Central memory CD4-positive, alpha-beta T cell (primary cell): ENCODE measurements around the gene ACY1.

Source experiments
- DNase-seq: peaks from one replicate; pipeline ENCODE4 v3.0.0; 2022

The ACY1 gene

DNA sequence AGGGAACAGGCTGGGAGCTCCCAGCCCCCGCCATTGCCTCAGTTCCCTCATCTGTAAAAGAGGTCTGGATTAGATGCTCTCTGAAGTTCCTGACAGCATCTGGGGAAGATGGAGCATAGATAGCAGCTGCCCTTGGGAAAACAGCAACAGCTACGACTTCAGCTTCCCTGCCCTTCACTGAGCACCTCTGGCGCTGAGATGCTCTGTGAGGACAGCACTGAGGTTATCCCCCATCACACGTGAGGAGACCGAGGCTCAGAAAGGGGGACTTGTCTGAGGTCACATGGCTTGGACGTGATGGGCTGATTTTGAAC is 23.4 kb downstream of the ACY1 start:
- no peak for DNase-seq

DNA sequence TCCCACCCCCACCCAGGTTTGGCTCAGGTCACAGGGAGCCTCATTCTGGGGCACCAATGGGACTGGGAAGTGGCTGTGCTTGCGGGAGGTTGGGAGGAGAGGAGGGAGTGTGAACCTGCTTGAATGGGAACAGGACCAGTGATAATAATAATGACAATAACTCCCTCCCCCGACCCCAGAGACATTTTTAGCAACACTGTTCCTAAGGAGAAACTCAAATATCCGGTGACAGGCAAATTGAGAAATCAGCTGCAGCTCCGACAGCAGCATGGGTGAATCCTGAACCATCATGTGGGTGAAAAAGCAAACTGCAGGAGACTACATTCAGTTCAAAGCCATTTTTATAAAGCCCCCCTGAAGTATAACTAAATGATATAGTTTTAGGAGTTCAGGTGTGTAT is 24.0 kb downstream of the ACY1 start:
- no peak for DNase-seq

DNA sequence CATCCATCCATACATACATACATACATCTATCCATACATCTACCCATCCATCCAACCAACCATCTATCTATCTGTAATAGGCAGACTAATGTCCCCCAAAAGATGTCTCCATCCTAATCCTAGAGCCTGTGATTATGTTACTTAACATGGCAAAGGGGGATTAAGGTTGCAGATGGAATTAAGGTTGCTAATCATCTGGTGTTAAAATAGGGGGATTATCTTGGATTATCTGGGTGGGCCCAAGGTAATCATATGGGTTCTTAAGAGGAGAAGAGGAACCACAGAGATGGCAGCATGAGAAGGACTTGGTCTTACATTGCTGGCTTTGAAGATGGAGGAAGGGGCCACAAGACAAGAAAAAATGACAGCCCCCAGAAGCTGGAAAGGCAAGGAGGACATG is 27.1 kb downstream of the ACY1 start:
- DNase-seq, result no peak

DNA sequence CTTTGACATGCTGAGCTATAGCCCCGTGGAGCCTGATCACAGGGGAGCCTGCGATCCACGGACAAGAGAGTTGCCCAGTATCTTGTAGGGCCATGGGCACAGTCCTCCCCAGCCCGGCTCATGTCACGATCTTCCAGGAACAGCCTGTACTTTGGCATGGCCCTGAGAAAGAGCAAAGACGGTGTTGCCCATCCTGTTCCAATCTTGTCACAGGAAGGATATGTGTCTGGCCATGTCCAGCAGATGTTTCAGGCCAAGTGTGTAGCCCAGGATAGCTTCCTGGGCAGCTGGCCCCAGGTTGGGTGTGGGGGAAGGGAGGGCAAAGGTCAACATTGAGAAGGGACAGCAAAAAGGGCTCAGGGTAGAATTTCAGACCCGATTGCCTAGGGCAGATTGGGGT is 29.4 kb downstream of the ACY1 start:
- no peak for DNase-seq

DNA sequence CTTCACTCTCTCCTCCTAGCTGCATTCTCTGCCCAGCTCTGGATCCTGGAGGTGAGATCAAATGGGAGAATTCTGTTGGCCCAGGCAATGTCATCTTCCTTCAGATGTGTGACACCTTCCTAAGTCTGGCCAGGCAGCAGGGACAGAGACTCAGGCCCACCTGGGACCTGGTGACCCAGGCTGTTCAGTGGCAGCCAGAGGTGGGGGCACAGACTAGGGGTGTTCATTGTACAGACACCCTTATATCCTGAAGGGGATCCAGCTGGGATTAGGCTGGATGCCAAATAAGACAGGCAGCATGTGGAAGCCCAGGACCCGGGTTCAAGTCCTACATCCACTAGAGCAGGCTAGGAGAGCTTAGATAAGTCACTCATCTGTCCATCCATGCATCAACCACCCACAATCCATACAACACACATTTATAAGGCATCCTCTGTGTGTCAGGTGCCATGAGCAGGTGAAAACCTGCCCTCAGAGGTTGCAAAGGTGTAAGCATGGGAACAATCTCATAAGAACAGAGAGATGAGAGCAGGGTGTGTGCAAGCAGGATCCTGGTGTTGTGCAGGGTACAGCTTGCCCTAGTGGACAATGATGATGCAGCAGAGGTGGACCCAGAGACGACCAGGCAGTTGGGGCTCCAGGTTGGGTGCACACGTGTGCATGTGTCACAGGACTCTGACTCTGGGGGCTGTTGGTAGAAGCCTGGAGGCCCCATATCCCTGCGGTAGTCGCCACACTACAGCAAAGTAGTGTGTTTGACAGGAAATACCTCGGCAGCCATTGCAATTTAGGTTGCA is 30.7 kb downstream of the ACY1 start:
- no peak for DNase-seq

DNA sequence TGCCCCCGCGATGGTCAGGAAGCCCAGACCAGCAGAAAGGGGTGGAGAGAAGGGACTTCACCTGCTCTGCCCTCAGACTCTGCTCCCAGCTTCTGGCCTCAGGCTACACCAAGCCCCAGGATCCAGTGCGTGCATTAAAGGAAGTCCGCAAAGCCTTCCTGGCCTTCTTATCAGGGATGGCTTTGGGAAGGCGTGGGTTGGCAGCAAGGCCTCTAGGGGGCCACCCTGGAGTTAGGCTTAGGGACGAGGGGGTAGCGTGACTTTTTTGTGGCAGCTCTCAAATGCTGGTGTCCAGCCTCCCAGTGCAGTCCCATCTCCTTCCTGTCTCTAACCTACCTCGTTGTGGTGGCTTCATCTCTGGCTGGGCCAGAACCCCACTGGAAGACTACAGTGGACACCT is 31.3 kb downstream of the ACY1 start:
- no peak for DNase-seq

DNA sequence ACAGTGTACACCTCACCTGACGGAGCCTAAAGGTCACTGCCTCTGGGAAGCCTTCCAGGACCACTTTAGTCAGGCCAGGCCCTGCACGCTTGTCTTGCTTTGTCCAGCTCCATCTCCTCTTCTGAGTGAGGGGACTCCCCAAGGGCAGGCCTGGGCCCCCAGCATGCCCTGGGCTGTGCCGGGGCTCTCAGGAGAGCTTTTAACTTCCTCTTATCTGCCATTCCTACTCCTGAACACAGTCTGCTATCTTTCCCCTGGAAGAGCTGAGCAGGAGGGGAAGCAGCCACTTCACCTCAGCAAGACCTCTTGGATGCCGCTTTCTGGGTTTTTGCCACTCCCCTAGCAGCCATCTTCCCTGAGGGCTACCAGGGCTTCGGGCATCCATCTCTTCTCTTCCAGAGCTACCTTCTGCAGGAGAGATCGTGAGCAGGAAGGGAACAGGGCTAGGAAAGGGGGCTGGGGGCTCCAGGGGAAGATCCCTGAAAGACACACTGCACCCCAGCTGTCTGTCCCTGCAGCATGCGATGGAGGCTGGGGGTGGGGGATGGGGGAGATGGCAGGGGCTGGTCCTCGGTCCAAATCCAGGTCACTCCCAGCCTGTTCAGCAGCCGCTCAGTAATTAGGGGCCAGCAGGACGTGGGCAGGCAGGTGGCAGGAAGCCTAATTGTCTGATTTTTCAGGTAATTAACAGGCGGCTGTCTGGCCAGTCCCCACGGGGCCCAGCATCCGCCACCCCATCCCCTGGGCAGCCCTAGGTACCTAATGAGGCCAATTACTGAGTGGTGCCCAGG is 32.3 kb downstream of the ACY1 start:
- no peak for DNase-seq

DNA sequence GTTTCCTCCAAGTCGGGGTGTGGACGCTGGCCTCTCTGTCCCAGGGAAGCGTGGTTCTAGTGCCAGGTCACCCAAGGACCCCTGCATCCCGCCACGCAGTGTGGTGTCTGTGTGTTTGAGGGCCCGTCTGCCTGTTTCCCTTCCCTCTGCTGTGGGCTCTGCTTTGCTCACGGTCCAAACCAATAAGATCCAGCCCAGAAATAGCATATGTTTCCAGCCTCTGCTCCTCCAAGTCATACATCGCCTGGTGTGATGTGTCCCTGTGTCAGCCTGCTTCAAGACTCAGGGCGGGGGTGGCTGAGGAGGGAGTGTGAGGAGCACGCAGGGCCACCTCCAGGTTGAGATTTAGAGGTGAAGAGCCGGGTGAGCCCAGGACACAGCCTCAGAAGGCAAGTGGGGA is 34.3 kb downstream of the ACY1 start:
- DNase-seq, result no peak

DNA sequence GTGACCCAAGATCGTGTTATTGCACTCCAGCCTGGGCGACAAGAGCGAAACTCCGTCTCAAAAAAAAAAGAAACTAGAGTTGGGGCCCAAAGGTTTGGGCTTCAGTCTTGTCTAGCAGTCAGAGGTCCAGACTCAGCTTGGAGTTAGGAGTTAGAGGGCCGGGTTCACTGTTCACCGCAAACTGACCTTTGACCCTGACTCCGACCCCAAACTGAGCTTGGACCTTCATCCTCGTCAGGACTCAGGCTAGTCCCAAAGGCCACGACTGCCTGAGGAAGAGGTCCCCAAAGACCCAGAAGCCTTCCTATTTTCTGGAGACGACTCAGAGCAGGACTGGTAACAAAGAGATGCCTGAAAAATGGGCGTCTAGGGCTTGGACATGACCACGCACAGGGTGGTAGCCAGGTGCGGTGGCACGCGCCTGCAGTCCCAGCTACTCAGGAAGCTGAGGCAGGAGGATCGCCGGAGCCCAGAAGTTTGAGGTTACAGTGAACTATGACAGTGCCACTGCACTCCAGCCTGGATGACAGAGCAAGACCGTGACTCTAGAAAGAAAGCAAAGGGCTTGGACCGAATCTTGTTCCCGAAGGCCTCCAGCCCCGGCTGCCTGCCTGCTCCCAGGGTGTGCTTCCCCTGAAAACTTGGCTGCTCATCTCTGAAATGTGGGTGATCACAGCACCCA is 35.1 kb downstream of the ACY1 start:
- no peak for DNase-seq

DNA sequence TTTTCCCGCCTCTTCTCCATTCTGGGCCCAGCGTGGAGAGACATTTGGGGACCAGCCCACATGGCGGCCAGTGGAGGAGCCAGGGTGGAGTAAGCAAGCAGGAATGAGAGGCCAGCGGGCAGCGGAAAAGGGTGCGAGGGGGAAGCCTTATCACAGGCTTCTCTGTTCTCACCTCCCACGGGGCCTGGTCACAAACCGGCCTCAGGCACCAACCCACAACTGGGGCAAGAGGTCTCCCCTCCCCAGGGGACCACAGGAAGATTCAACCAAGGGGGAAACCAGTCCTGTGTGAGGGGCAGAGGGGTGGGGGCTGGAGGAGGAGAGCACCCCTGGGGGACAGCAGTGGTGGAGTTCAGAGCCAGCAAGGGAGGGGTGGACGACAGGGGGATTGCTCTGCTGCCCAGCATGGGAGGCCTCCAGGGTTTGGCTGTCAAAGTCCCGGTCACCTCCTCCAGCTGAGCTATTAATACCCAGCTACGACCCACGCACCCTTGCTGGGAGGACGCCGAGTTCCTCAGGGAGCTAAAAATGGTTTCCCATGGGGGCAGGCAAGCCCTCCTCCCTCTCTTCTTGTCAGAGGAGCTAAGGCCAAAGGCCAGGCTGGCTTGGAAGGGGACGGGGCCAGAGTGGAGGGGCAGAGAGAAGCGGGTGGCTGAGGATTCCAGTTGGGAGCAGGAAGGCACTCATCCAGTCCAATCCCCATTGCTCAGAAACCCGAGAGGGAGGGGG is 36.2 kb downstream of the ACY1 start:
- no peak for DNase-seq

DNA sequence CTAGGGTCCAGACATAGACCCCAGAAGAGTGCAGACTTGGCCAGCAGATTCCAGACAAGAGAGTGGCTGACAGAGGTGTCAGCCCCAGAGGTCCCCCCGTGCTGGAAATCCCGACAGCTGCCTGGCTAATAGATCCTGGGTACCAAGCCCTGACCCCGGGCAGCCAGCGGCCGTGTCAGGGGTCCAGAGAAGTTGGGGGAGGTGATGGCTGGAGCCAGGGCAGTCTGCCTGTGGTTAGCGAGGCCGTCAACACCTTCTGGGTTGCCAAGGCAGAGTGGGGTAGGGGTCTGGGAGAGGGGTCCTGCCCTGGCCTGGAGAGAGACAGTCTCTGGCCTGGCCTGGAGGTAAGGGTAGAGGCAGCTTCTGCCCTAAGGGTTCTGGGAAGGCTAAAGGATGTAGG is 37.5 kb downstream of the ACY1 start:
- DNase-seq, result no peak

DNA sequence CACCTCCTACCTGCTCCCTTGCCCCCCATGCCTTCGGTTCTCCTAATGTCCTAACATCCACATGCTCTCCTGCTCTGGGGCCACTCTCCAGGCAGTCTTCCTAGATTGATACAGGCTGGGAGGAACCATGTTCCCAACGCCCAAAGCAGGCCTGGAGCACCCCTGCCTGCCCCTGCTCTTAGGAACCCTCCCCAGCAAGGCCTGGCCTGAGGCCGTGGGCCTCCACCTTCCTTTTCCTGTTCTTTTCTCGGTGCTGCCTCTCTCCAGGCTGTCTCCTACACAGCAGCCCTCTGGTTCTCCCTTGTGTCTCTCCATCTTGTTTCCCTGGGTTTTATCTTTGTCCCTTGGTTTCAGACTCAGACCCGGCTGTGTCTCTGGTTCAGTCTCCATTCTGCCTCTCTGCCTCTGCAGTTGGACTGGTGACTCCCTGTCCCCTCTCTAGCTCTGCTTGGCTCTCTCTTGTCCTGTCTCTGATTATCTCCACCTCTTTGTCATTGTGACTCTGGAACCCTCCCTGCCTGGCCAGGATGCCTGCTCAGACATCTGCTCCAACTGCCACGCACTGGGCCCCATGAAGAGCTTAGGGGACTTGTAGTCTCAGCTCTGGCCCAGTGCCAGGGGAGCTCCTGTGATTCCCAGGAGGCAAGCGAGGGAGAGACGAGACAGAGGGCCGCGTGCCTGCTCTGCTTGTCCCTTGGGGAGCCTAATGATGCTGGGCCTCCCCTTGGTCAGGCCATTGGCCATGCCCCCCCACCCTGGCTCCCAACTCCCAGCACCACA is 38.3 kb downstream of the ACY1 start:
- no peak for DNase-seq

DNA sequence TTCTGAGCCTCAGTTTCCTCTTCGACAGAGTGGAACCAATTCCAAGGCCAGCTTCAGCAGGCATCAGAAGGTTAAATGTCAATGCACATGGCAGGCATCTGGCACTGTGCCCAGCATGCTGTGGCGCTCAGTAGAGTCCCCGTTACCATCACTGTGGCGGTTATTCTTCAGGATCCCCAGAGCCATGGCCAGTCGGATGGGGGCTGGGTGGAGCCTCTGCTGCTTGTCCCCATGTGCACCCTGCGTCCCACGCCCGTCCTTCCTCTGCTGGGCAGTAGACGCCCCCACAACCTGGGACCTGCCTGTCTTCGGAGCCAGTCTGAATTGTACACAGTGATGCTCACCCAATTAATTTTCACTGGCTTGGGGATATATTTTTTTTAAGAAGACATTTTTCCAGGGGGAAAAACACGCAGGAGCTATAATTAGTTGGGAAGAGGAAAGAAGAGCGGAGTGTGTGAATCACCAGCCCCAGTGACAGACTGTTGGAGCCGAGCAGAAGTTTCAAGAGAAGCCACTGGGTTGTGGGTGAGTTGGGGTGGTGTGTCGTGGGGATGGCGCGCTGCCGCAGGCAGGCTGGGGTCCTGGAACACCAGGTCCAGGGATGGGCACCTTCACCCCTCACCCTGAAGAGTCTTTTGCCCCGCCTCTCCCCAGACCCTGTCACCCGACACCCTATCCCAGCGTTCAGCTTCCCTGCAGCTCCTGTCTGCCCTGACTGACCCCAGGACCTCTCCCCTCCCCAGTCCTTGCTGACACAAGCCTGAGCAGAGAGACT is 39.2 kb downstream of the ACY1 start:
- no peak for DNase-seq

DNA sequence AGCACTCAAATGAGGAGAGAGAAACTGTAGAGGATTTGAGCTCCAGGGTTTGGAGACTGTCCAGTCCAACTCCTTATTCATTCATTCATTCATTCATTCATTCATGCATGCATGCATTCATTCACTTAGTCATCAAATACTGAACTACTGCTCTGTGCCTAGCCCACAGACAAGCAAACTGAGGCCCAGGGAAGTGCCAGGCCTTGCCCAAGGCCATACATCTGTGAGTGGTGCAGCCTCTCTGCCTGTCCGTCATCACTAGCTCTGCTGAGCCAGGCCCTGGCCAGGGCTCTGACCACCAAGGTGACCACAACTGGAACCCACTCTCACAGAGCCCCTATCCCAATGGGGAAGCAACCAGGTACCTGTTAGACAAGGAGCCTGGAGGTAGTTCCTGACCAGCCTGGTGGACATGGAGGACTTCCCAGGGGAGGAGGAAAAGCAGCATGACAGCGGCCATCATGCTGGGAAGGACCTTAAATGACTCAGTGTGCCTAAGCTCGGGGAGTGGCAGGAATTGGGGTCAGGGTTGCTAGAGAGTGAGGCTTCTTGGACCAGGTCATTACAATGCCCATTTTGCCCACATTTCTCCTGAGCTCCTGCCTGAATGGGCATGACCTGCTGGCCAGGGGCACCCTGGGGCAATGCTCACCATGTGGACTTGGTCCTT is 39.9 kb downstream of the ACY1 start:
- DNase-seq, result no peak

DNA sequence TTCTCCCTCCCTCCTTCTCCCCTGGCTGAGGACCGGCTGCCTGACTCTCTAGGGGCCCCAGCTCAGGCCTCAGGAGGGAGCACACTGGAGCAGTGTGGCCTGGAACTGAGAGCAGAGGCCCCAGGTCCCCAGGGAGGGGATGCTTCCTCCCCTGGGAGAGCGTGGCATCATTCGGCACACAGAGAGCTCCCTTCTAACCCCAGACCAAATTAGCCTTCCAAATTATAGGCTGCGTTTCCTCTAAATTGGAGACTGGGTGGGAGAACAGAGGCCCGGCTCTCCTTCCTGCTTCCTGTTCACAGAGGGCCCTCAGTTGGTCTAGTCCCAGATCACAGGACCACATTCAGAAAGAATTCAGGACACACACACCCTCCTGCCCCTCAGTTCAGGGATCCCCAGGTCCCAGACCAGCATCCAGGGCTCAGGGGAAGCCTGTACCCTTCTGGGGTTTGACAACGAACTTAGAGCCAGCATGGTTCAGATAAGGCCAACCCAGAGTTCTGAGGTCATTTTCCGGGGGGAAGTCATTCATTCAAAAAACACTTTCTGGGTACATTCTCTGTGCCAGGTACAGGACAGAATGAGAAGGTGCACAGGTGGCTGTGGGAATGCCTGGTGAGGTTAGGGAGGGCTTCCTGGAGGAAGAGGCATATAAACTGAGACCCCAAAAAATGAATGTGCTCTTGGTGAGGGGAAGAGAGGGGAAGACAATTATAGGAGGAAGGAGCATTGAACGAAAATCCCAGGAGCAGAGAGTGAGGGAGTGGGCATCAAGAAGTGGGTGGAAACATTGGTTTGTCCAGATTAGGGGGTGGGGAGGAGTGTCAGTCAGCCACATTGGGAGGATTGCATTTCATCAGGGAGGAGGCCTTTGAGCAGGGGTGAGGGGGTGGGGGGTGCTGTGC is 40.8 kb downstream of the ACY1 start:
- no peak for DNase-seq

DNA sequence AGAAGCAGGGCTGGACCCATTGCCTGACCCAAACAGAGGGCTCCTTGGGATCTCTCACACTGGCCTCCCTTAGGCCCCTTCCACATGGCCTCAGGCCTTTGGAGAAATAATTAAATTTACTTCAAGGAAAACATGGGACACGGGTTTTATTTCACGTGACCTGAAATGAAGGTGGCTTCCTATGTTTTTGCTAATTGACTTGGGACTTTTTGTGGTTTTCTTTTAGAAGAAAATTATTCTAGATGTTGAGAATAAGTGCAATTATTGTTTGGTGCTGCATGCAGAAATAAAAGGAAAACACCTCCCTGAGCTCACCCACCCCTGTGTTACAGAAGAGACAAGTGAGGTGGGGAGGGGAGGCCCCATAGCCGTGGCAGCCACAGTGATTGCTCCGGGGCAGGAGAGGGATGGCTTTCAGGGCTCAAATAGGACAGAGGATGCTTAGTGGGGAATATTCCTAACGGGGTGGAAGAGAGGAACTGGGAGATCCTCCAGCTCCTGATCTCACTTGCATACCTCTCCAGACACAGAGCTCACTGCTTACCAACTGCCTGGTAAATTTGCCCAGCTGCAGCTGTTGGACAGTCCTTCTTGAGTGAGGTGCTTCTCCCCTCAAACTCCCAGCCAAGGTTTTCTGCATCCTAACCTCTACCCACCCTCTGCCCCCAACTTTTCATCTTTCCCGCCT is 41.6 kb downstream of the ACY1 start:
- DNase-seq, result no peak

DNA sequence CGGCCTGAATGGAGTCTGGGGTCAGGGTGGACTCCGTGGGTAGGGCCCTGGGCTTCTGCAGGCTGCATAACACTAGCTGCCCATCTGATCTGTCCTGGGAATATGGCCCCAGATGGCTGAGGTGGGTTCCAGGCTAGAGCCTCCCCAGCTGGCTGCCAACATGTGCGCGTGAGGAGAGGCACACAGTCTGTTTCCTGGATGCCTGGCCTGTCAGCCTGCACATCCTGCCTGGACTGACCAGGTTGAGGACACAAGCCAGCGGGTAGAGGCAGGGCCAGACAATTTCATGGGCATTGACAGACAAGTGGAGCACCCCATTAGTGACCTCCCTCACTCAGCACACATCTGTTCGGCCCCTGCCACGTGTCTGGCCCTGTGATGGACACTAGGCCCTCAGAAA is 42.1 kb downstream of the ACY1 start:
- DNase-seq, result no peak

DNA sequence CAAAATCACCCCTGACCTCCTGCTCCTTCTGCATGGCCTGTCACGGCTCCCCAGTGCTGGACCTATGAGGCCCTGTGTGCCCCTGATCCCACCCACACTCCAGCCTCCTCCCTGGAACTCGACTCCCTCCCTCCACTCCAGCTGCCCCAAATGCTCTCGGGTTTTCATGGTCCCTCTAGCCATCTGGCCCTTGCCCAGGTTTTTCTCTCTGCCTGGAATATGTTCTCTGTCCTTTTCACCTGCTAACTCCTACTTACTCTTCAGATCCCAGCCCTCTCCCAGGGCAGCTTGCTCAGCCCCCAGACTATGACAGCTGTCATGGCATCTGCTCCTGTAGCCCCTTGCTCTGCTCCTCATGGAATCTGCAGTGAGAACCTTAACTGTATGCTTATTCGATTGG is 42.7 kb downstream of the ACY1 start:
- DNase-seq, result no peak

DNA sequence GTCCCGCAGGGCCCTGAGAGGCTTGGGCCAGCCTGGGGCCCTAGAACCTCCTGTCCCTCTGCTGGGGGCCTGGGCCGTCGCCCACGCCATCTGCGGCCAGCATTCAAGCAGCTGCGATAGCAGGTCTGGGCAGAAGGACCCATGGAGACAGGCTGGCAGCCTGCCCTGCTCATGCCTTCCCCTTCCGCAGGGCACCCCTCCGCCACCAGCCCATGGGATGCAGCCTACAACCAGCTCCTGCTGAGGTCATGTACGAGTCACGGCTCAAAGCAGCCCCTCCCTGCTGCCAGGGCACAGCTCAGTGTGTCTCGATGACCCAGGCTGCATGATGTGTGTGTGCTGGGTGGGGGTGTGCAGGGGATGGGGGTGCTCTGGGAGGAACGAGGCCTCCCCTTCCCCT is 45.2 kb downstream of the ACY1 start:
- no peak for DNase-seq
